GM21529 (cell line): Measurements from ENCODE around the gene DMKN.

Experiments
- ATAC-seq: cut with Tn5 transposase; IDR thresholded peaks from one replicate; pipeline ENCODE4 v1.9.1; 2021; ENCODE audit not compliant: unreplicated experiment

Gene DMKN

GRCh38 chr19:35528218-35529038 lies 15.0 kb upstream of the DMKN start, which contains the start of gene SBSN:
Gene SBSN (minus strand): TSS chr19:35528311. CDS start chr19:35528281, 30 bp downstream.
- no peak for ATAC-seq

GRCh38 chr19:35525873-35526272 lies 12.4 kb upstream of the DMKN start:
- ATAC-seq: no peak

- ATAC-seq: no peak
These were observed 10.9 kb upstream of the DMKN start for GRCh38 chr19:35524181-35524837.

GRCh38 chr19:35522745-35523327 lies 9.4 kb upstream of the DMKN start:
- no peak for ATAC-seq

- no peak for ATAC-seq
These were observed 7.8 kb upstream of the DMKN start for GRCh38 chr19:35521124-35521743.

GRCh38 chr19:35519291-35519690 lies 5.8 kb upstream of the DMKN start:
- no peak for ATAC-seq

- ATAC-seq: no peak
These were observed 4.9 kb upstream of the DMKN start for GRCh38 chr19:35518313-35518712.

- no peak for ATAC-seq
These were observed 3.9 kb upstream of the DMKN start for GRCh38 chr19:35517342-35517741.

- ATAC-seq: no peak
These were observed 2.9 kb upstream of the DMKN start for GRCh38 chr19:35516310-35516709.

- no peak for ATAC-seq
These were observed 897 bp upstream of the DMKN start for GRCh38 chr19:35514282-35514809.

GRCh38 chr19:35512831-35513627 lies 420 bp downstream of the DMKN start:
- ATAC-seq: no peak

- no peak for ATAC-seq
These were observed 2.1 kb downstream of the DMKN start for GRCh38 chr19:35511337-35511736.

GRCh38 chr19:35510626-35510964 lies 2.9 kb downstream of the DMKN start:
- ATAC-seq: no peak

- no peak for ATAC-seq
These were observed 3.4 kb downstream of the DMKN start for GRCh38 chr19:35509861-35510625.

- ATAC-seq: no peak
These were observed 4.3 kb downstream of the DMKN start for GRCh38 chr19:35509018-35509652.

- no peak for ATAC-seq
These were observed 5.3 kb downstream of the DMKN start for GRCh38 chr19:35508129-35508528.

GRCh38 chr19:35507561-35507960 lies 5.9 kb downstream of the DMKN start:
- no peak for ATAC-seq

- ATAC-seq: no peak
These were observed 7.4 kb downstream of the DMKN start for GRCh38 chr19:35506011-35506410.

- ATAC-seq: no peak
These were observed 10.7 kb downstream of the DMKN start for GRCh38 chr19:35502751-35503150.
